Neural progenitor cell (in vitro differentiated cells): Measurements from ENCODE around the gene SUMO3. TPM values are rescaled to one million over a fixed set of nuclear protein-coding genes. Genes with fewer than 3 reads are reported as not detected.

Source experiments
- DNase-seq: peaks from one replicate; pipeline ENCODE4 v3.0.0-alpha.2; 2016; ENCODE audit warnings: low spot score
- H2AFZ ChIP-seq: fragments of 200-600 bp; sonication (generic); replicated peaks from 2 replicates; pipeline ENCODE4 v1.6.1; 2016; ENCODE audit warnings: antibody characterized with exemption
- H3F3A ChIP-seq: fragments of 200-600 bp; sonication (generic); 2 replicates; pipeline ENCODE4 v1.6.1; 2016; ENCODE audit warnings: antibody characterized with exemption, low read depth
- H3K27ac ChIP-seq: fragments of 200-600 bp; sonication (generic); 2 replicates; pipeline ENCODE4 v1.5.1; 2016; ENCODE audit warnings: mild to moderate bottlenecking
- H3K27me3 ChIP-seq: fragments of 200-600 bp; sonication (generic); 2 replicates; pipeline ENCODE4 v1.6.1; 2016; ENCODE audit warnings: mild to moderate bottlenecking, moderate library complexity
- H3K36me3 ChIP-seq: fragments of 200-600 bp; sonication (generic); 2 replicates; pipeline ENCODE4 v1.5.1; 2016
- H3K4me1 ChIP-seq: fragments of 200-600 bp; sonication (generic); 2 replicates; pipeline ENCODE4 v1.6.1; 2016; ENCODE audit warnings: mixed run types
- H3K4me2 ChIP-seq: fragments of 200-600 bp; sonication (generic); 2 replicates; pipeline ENCODE4 v1.6.1; 2016
- H3K4me3 ChIP-seq: fragments of 200-600 bp; sonication (generic); 2 replicates; pipeline ENCODE4 v1.5.1; 2016
- H3K79me2 ChIP-seq: fragments of 200-600 bp; sonication (generic); 2 replicates; pipeline ENCODE4 v1.6.1; 2016; ENCODE audit warnings: low read depth
- H3K9ac ChIP-seq: fragments of 200-600 bp; sonication (generic); 2 replicates; pipeline ENCODE4 v1.6.1; 2016
- H3K9me3 ChIP-seq: fragments of 200-600 bp; sonication (generic); 2 replicates; pipeline ENCODE4 v1.5.1; 2016; ENCODE audit warnings: low read depth
- H4K20me1 ChIP-seq: fragments of 200-600 bp; sonication (generic); 2 replicates; pipeline ENCODE4 v1.6.1; 2016; ENCODE audit warnings: low read depth
- H3K27ac Mint-ChIP-seq: 3 replicates; pipeline ENCODE4 v1.8.0; 2021; ENCODE audit warnings: mixed read lengths
- H3K27me3 Mint-ChIP-seq: 2 replicates; pipeline ENCODE4 v1.8.0; 2022; ENCODE audit warnings: low read depth, mild to moderate bottlenecking, inconsistent platforms, moderate library complexity, mixed read lengths; ENCODE audit not compliant: insufficient read depth
- H3K36me3 Mint-ChIP-seq: 3 replicates; pipeline ENCODE4 v1.8.0; 2021; ENCODE audit warnings: mixed read lengths
- H3K4me1 Mint-ChIP-seq: 3 replicates; pipeline ENCODE4 v1.8.0; 2021; ENCODE audit warnings: mixed read lengths
- H3K4me3 Mint-ChIP-seq: 3 replicates; pipeline ENCODE4 v1.8.0; 2021; ENCODE audit warnings: mild to moderate bottlenecking, moderate library complexity, mixed read lengths
- H3K9me3 Mint-ChIP-seq: 3 replicates; pipeline ENCODE4 v1.8.0; 2020; ENCODE audit warnings: mixed read lengths
- CTCF ChIP-seq: fragments of 200-600 bp; sonication (generic); IDR thresholded peaks from 2 replicates; pipeline ENCODE4 v1.5.1; 2017; ENCODE audit warnings: antibody characterized with exemption, mild to moderate bottlenecking
- EZH2 ChIP-seq: fragments of 200-600 bp; sonication (generic); IDR thresholded peaks from 2 replicates; pipeline ENCODE4 v1.6.1; 2017; ENCODE audit warnings: antibody characterized with exemption, mild to moderate bottlenecking, moderate library complexity
- EZH2phosphoT487 ChIP-seq: fragments of 200-600 bp; sonication (generic); IDR thresholded peaks from 2 replicates; pipeline ENCODE4 v1.6.1; 2017; ENCODE audit warnings: antibody characterized with exemption
- total RNA-seq: library from RNA; depleted of rRNA; stranded (reverse); fragments of >200 nt; gene quantifications from 2 replicates; pipeline ENCODE4 v1.2.3, GENCODE V29; 2015; ENCODE audit warnings: low replicate concordance

The SUMO3 gene
- total RNA-seq, 1 donor from 2014 or later, result 135 TPM

GRCh38 chr21:44757731-44758130 lies 60.1 kb downstream of the SUMO3 start:
- no peak for TF ChIP-seq CTCF
- no peak for TF ChIP-seq EZH2
- TF ChIP-seq EZH2phosphoT487, result no peak
- H3K27me3 Mint-ChIP-seq, result peaks cover 5% of the 10 kb centered on the region
- no peaks in the 10 kb centered on the region for H3K36me3 Mint-ChIP-seq
- peaks cover 13% of the 10 kb centered on the region for H3K4me1 Mint-ChIP-seq
- Histone ChIP-seq H3K79me2 (no peaks in the 10 kb centered on the region), H2AFZ (no peak overlapping the region), H3K4me2 (no peak overlapping the region), H3F3A (no peaks in the 10 kb centered on the region), H4K20me1 (no peaks in the 10 kb centered on the region), H3K27me3 (no peaks in the 10 kb centered on the region), H3K27ac (no peak overlapping the region), H3K9ac (no peak overlapping the region), H3K4me3 (no peak overlapping the region), H3K36me3 (no peaks in the 10 kb centered on the region), H3K4me1 (no peaks in the 10 kb centered on the region), H3K9me3 (no peaks in the 10 kb centered on the region)
- H3K27ac Mint-ChIP-seq, result no peak overlapping the region
- H3K9me3 Mint-ChIP-seq, result peaks cover 12% of the 10 kb centered on the region
- no peak overlapping the region for H3K4me3 Mint-ChIP-seq
- no peak for DNase-seq

- Mint-ChIP-seq H3K9me3 (peaks cover 12% of the 10 kb centered on the region), H3K27me3 (peaks cover 7% of the 10 kb centered on the region), H3K36me3 (no peaks in the 10 kb centered on the region), H3K4me3 (no peak overlapping the region), H3K27ac (no peak overlapping the region), H3K4me1 (peaks cover 17% of the 10 kb centered on the region)
- H2AFZ ChIP-seq, result no peak overlapping the region
- no peaks in the 10 kb centered on the region for H3K79me2 ChIP-seq
- TF ChIP-seq EZH2, result no peak
- TF ChIP-seq CTCF, result no peak
- no peak for TF ChIP-seq EZH2phosphoT487
- no peaks in the 10 kb centered on the region for H4K20me1 ChIP-seq
- H3K9ac ChIP-seq, result no peak overlapping the region
- no peak overlapping the region for H3K27ac ChIP-seq
- H3K27me3 ChIP-seq, result no peaks in the 10 kb centered on the region
- no peak for DNase-seq
- no peaks in the 10 kb centered on the region for H3K36me3 ChIP-seq
- H3K4me1 ChIP-seq, result no peaks in the 10 kb centered on the region
- H3F3A ChIP-seq, result no peaks in the 10 kb centered on the region
- no peaks in the 10 kb centered on the region for H3K9me3 ChIP-seq
- no peak overlapping the region for H3K4me3 ChIP-seq
- no peak overlapping the region for H3K4me2 ChIP-seq
Observed at GRCh38 chr21:44756423-44757185, 61.3 kb downstream of the SUMO3 start.

Other genes with a start within 250 kb of the SUMO3 start
- not detected in 2 replicates for gene KRTAP10-4, start 244.3 kb downstream of the SUMO3 start, total RNA-seq
- not detected in 2 replicates for gene KRTAP10-5, start 237.5 kb downstream of the SUMO3 start, total RNA-seq
- gene KRTAP10-6, start 225.6 kb downstream of the SUMO3 start, total RNA-seq, result not detected in 2 replicates
- not detected in 2 replicates for gene KRTAP10-7, start 217.5 kb downstream of the SUMO3 start, total RNA-seq
- gene KRTAP10-8, start 206.0 kb downstream of the SUMO3 start, total RNA-seq, result not detected in 2 replicates
- not detected in 2 replicates for gene KRTAP10-9, start 191.0 kb downstream of the SUMO3 start, total RNA-seq
- gene KRTAP10-10, start 180.7 kb downstream of the SUMO3 start, total RNA-seq, result not detected in 2 replicates
- not detected in 2 replicates for gene KRTAP10-11, start 171.6 kb downstream of the SUMO3 start, total RNA-seq
- gene KRTAP12-4, start 163.4 kb downstream of the SUMO3 start, total RNA-seq, result not detected in 2 replicates
- gene KRTAP12-3, start 160.1 kb downstream of the SUMO3 start, total RNA-seq, result not detected in 2 replicates
- not detected in 2 replicates for gene KRTAP12-2, start 151.1 kb downstream of the SUMO3 start, total RNA-seq
- not detected in 2 replicates for gene KRTAP12-1, start 135.9 kb downstream of the SUMO3 start, total RNA-seq
- not detected in 2 replicates for gene KRTAP10-12, start 120.9 kb downstream of the SUMO3 start, total RNA-seq
- not detected in 2 replicates for gene TSPEAR, start 106.5 kb downstream of the SUMO3 start, total RNA-seq
- gene UBE2G2, start 16.2 kb downstream of the SUMO3 start, total RNA-seq, result 76.7 and 83.1 TPM in 2 replicates
- gene PTTG1IP, start 55.6 kb upstream of the SUMO3 start, total RNA-seq, result 162 and 192 TPM in 2 replicates
- gene ITGB2, start 102.8 kb upstream of the SUMO3 start, total RNA-seq, result 0.09 TPM in 1 of 2 replicates, not detected in the other
- 4.7 and 17.1 TPM in 2 replicates for gene SLX9, start 122.0 kb upstream of the SUMO3 start, total RNA-seq